HG02571 (cell line): ENCODE results near the gene ZBTB33.

ENCODE experiments used
- ATAC-seq: cut with Tn5 transposase; IDR thresholded peaks from one replicate; pipeline ENCODE4 v1.9.1; 2021; ENCODE audit warnings: mild to moderate bottlenecking, moderate library complexity; ENCODE audit not compliant: unreplicated experiment

Gene ZBTB33

GRCh38 chrX:120262859-120263708, 12.5 kb downstream of the ZBTB33 start:
- no peak for ATAC-seq

- no peak for ATAC-seq
Measured at GRCh38 chrX:120264341-120264740, 13.7 kb downstream of the ZBTB33 start.

- no peak for ATAC-seq
Measured at GRCh38 chrX:120269373-120270035, 18.9 kb downstream of the ZBTB33 start.

GRCh38 chrX:120270567-120270966, 20.0 kb downstream of the ZBTB33 start:
- ATAC-seq = no peak

GRCh38 chrX:120271218-120271617, 20.6 kb downstream of the ZBTB33 start:
- ATAC-seq = no peak

- no peak for ATAC-seq
Measured at GRCh38 chrX:120274145-120274544, 23.5 kb downstream of the ZBTB33 start.

GRCh38 chrX:120274958-120275357, 24.3 kb downstream of the ZBTB33 start:
- no peak for ATAC-seq

GRCh38 chrX:120281021-120281624, 30.5 kb downstream of the ZBTB33 start:
- no peak for ATAC-seq

GRCh38 chrX:120281761-120282160, 31.1 kb downstream of the ZBTB33 start:
- ATAC-seq = no peak

GRCh38 chrX:120282697-120283096, 32.1 kb downstream of the ZBTB33 start:
- no peak for ATAC-seq

GRCh38 chrX:120286733-120287512, 36.3 kb downstream of the ZBTB33 start:
- ATAC-seq = no peak

GRCh38 chrX:120287513-120288112, 37.0 kb downstream of the ZBTB33 start:
- ATAC-seq = peak; percentile 41

GRCh38 chrX:120290107-120290506, 39.5 kb downstream of the ZBTB33 start:
- ATAC-seq = no peak

GRCh38 chrX:120291211-120291610, 40.6 kb downstream of the ZBTB33 start:
- ATAC-seq = no peak

GRCh38 chrX:120293015-120293414, 42.4 kb downstream of the ZBTB33 start:
- no peak for ATAC-seq

- no peak for ATAC-seq
Measured at GRCh38 chrX:120294651-120295050, 44.0 kb downstream of the ZBTB33 start.

- no peak for ATAC-seq
Measured at GRCh38 chrX:120297923-120298322, 47.3 kb downstream of the ZBTB33 start.

- ATAC-seq = no peak
Measured at GRCh38 chrX:120299928-120300327, 49.3 kb downstream of the ZBTB33 start.

- ATAC-seq = no peak
Measured at GRCh38 chrX:120301497-120301896, 50.9 kb downstream of the ZBTB33 start.

- ATAC-seq = peak; percentile 8
Measured at GRCh38 chrX:120301960-120302359, 51.3 kb downstream of the ZBTB33 start.

GRCh38 chrX:120302434-120302833, 51.8 kb downstream of the ZBTB33 start:
- peak; percentile 89 for ATAC-seq
